ES-I3 (cell line): ENCODE results near the gene KRT78.
"Not testable (repeated sequence)": the region's sequence is repeated elsewhere in the genome, so short reads cannot be mapped to it uniquely, and the experiment has no call there.

Experiments used
- H3K36me3 ChIP-seq: 2 replicates; pipeline ENCODE4 v1.6.1; 2013; ENCODE audit warnings: mild to moderate bottlenecking, low read length, control low read depth, moderate library complexity; ENCODE audit not compliant: insufficient read depth
- H3K4me1 ChIP-seq: 2 replicates; pipeline ENCODE4 v1.6.1; 2013; ENCODE audit warnings: mild to moderate bottlenecking, control low read depth, low read length; ENCODE audit not compliant: insufficient read depth
- H3K9ac ChIP-seq: 2 replicates; pipeline ENCODE4 v1.6.1; 2013; ENCODE audit warnings: low read depth, mild to moderate bottlenecking, low read length, moderate library complexity
- H3K9me3 ChIP-seq: 2 replicates; pipeline ENCODE4 v1.6.1; 2013; ENCODE audit warnings: mild to moderate bottlenecking, low read length, moderate library complexity; ENCODE audit not compliant: control insufficient read depth, insufficient read depth

The KRT78 gene

GRCh38 chr12:52860102-52860823, 11.5 kb upstream of the KRT78 start:
- H3K36me3 ChIP-seq, result no peaks in the 10 kb centered on the region
- no peaks in the 10 kb centered on the region for H3K9me3 ChIP-seq
- H3K4me1 ChIP-seq, result no peaks in the 10 kb centered on the region
- no peak overlapping the region for H3K9ac ChIP-seq

GRCh38 chr12:52857500-52857899, 8.7 kb upstream of the KRT78 start:
- H3K36me3 ChIP-seq, result no peaks in the 10 kb centered on the region
- no peaks in the 10 kb centered on the region for H3K9me3 ChIP-seq
- no peaks in the 10 kb centered on the region for H3K4me1 ChIP-seq
- no peak overlapping the region for H3K9ac ChIP-seq

GRCh38 chr12:52856787-52857186, 8.0 kb upstream of the KRT78 start:
- Histone ChIP-seq H3K4me1 (no peaks in the 10 kb centered on the region), H3K36me3 (no peaks in the 10 kb centered on the region), H3K9ac (no peak overlapping the region), H3K9me3 (no peaks in the 10 kb centered on the region)

- not testable (repeated sequence) for H3K36me3 ChIP-seq
Measured at GRCh38 chr12:52856077-52856476, 7.3 kb upstream of the KRT78 start.

GRCh38 chr12:52851787-52852186, 3.0 kb upstream of the KRT78 start:
- no peaks in the 10 kb centered on the region for H3K36me3 ChIP-seq
- H3K9ac ChIP-seq, result no peak overlapping the region
- no peaks in the 10 kb centered on the region for H3K4me1 ChIP-seq
- no peaks in the 10 kb centered on the region for H3K9me3 ChIP-seq

More at GRCh38 chr12:52856077-52856476, 7.3 kb upstream of the KRT78 start:
- not testable (repeated sequence) for H3K4me1 ChIP-seq, H3K9me3 ChIP-seq, H3K9ac ChIP-seq

GRCh38 chr12:52850681-52851080, 1.9 kb upstream of the KRT78 start:
- Histone ChIP-seq H3K9me3 (no peaks in the 10 kb centered on the region), H3K9ac (no peak overlapping the region), H3K4me1 (no peaks in the 10 kb centered on the region), H3K36me3 (no peaks in the 10 kb centered on the region)

GRCh38 chr12:52849511-52849910, 717 bp upstream of the KRT78 start:
- H3K36me3 ChIP-seq, result no peaks in the 10 kb centered on the region
- H3K9me3 ChIP-seq, result no peaks in the 10 kb centered on the region
- H3K9ac ChIP-seq, result no peak overlapping the region
- H3K4me1 ChIP-seq, result no peaks in the 10 kb centered on the region

GRCh38 chr12:52847335-52848102, 1.3 kb downstream of the KRT78 start:
- Histone ChIP-seq H3K9me3 (no peaks in the 10 kb centered on the region), H3K36me3 (no peaks in the 10 kb centered on the region), H3K9ac (no peak overlapping the region), H3K4me1 (no peaks in the 10 kb centered on the region)

GRCh38 chr12:52846356-52846970, 2.3 kb downstream of the KRT78 start:
- Histone ChIP-seq H3K4me1 (no peaks in the 10 kb centered on the region), H3K9me3 (no peaks in the 10 kb centered on the region), H3K36me3 (no peaks in the 10 kb centered on the region), H3K9ac (no peak overlapping the region)

- H3K4me1 ChIP-seq, result no peaks in the 10 kb centered on the region
- no peaks in the 10 kb centered on the region for H3K9me3 ChIP-seq
- H3K36me3 ChIP-seq, result no peaks in the 10 kb centered on the region
- H3K9ac ChIP-seq, result no peak overlapping the region
Measured at GRCh38 chr12:52845946-52846345, 2.8 kb downstream of the KRT78 start.

GRCh38 chr12:52844386-52844785, 4.4 kb downstream of the KRT78 start:
- H3K36me3 ChIP-seq, result no peaks in the 10 kb centered on the region
- H3K9me3 ChIP-seq, result no peaks in the 10 kb centered on the region
- no peak overlapping the region for H3K9ac ChIP-seq
- H3K4me1 ChIP-seq, result no peaks in the 10 kb centered on the region

- H3K36me3 ChIP-seq, result no peaks in the 10 kb centered on the region
- peaks cover 9% of the 10 kb centered on the region; the same call in 1 of the 2 replicates for H3K4me1 ChIP-seq
- H3K9ac ChIP-seq, result no peak overlapping the region
- no peaks in the 10 kb centered on the region for H3K9me3 ChIP-seq
Measured at GRCh38 chr12:52839436-52840105, 9.2 kb downstream of the KRT78 start.

- H3K36me3 ChIP-seq, result no peaks in the 10 kb centered on the region
- H3K9ac ChIP-seq, result no peak overlapping the region
- peaks cover 9% of the 10 kb centered on the region; the same call in 1 of the 2 replicates for H3K4me1 ChIP-seq
- H3K9me3 ChIP-seq, result no peaks in the 10 kb centered on the region
Measured at GRCh38 chr12:52838609-52839435, 10.0 kb downstream of the KRT78 start.
